A673 (cell line): ENCODE measurements around the gene NDUFAF2.

Experiments
- CTCF ChIP-seq: fragments of 300-800, 200-600 bp; sonication (generic); conservative IDR thresholded peaks from 2 replicates; pipeline ENCODE4 v1.5.1; 2017; ENCODE audit warnings: low read depth, mild to moderate bottlenecking, antibody characterized with exemption, low read length, moderate library complexity, mixed read lengths
- EZH2 ChIP-seq: fragments of 200-600 bp; sonication (generic); IDR thresholded peaks from 2 replicates; pipeline ENCODE4 v1.6.1; 2017; ENCODE audit warnings: borderline replicate concordance, low read depth, mild to moderate bottlenecking, mixed read lengths, antibody characterized with exemption, low read length; ENCODE audit not compliant: poor library complexity, severe bottlenecking

- no peak for TF ChIP-seq CTCF
- TF ChIP-seq EZH2: no peak
These were observed 144.3 kb downstream of the NDUFAF2 start for GRCh38 chr5:61089351-61089750.
